ENCODE data around the gene UPB1. TPM values are rescaled to one million over a fixed set of nuclear protein-coding genes. Genes with fewer than 3 reads are reported as not detected.

UPB1 gene
- total and polyA plus RNA-seq, 9 of the 15 experiments (the other 6 are each of a cell fraction or from before 2014, with no cell fraction given) = 0.06 to 0.11 TPM; not detected in 7

- no peak for TF ChIP-seq HOMEZ (CRISPR knock-in tag; IDR thresholded peaks at IDR 0.05)
- no peak for TF ChIP-seq ZNF239 (CRISPR knock-in tag; IDR thresholded peaks at IDR 0.05)
- no peak for TF ChIP-seq ZBTB33 (CRISPR knock-in tag; IDR thresholded peaks at IDR 0.05)
- 0 out of 2 replicates have a peak, but pooled peaks have one; percentile 14 for TF ChIP-seq KLF16 (IDR thresholded peaks at IDR 0.05)
- TF ChIP-seq CBFA2T3 (IDR thresholded peaks at IDR 0.05) = peak; percentile 52
- TF ChIP-seq ASH1L (IDR thresholded peaks at IDR 0.05; ENCODE audit: borderline replicate concordance, low read depth, partially characterized antibody) = no peak
Measured at GRCh38 chr22:24510637-24511625, 15.8 kb downstream of the UPB1 start (continued).

Data from K562 (cell line).